GM18498 (cell line): ENCODE measurements around the gene VDAC1.
"Not testable (repeated sequence)": the region's sequence is repeated elsewhere in the genome, so short reads cannot be mapped to it uniquely, and the experiment has no call there.

Experiments
- ATAC-seq: cut with Tn5 transposase; IDR thresholded peaks from one replicate; pipeline ENCODE4 v1.9.1; 2021; ENCODE audit warnings: mild to moderate bottlenecking, moderate library complexity; ENCODE audit not compliant: unreplicated experiment

Gene VDAC1

DNA sequence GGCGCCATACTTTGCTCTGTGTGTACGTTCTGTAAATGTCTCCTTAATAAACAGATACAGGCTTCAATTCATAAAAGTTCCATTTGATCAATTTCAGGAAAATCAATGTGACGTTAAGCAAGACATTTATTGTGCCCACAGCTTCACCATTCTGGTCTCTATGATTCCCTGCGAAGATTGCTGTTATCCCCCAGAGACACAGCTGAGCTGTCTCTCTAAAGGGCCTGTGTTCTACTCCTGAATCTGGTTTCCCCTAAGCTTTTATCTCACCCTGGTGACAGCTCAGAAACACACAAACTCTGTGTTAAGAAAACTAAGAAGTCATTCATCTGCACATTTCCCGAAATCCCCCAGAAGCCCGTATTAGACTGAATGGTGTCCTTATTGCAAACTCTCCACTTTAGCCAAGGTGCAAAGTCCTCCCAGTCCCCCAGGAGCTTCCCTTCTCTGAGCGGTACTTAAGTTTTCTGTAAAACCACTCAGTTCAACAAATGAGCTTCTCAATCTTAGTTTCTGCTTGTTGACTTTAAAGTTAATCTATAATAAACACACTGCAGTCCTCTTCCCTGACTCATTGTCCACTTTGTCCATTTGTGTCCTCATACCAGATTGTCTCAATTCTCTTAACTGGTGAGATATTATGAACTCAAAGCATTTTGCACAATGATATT, 35.0 kb downstream of the VDAC1 start:
- ATAC-seq: no peak

DNA sequence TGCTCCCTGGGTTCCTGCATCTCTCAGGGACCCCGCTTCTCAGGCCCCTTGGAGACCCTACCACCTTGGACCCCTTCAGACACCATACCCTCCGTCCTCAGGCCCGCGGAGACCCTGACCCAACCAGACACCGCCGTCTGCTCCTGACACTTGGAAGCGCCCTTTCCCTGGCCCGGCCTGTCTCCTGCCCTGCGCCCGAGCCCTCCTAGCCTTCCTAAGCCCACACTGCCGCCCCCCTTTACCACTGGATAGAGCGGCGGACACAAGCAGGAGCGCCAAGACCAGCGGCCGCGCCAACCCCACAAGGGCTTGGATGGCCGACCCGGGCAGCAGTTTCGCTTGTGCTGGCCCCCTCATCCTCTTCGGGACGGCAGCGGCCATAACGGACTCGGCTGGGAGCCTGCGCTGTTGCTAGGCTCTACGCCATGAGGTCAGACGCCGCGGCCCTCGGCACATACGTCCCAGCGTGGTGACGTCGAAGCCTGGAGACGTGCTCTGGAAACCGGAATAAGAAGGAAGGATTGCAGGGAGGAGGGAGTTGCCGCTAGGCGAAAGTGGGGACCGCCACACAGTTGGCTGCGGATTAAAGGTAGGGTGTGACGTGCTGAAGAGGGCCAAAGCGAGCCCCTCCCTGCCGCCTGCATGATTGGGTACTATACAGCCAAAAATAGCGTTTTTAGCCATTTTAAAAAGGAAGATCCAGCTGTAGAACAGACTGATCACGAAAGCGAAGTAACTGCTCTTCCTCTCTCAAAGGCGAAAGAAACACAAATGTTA, 36.4 kb downstream of the VDAC1 start, which contains the start of gene C5orf15:
C5orf15 (minus strand) TSS at position 422 of the 777 bp plus-strand sequence; CDS start at position 381, 41 bp downstream.
- peak; percentile 97 for ATAC-seq

DNA sequence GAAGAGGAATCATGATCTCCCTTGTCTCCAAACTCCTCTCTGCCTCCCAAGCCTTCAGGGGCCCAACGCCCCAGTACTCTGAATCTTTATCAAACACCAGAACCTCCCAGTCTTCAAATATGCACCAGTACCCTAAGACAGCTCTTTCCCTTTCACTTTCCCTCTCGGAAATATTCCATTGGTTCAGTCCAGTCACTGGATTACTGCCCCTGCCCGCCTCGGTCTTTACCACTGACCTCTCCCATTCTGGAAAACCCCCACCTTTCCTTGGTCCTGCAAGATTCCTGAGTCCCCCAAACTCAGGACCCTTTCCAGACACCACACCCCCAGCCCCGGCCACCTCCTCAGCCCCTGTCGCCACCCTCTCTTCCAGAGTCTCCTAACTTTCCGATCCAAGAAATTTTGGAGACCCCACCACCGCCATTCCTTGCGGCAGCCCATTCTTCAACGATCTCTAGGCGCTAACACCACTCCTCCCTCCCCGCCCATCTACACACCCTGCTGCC, 37.0 kb downstream of the VDAC1 start:
- ATAC-seq: peak; percentile 10

DNA sequence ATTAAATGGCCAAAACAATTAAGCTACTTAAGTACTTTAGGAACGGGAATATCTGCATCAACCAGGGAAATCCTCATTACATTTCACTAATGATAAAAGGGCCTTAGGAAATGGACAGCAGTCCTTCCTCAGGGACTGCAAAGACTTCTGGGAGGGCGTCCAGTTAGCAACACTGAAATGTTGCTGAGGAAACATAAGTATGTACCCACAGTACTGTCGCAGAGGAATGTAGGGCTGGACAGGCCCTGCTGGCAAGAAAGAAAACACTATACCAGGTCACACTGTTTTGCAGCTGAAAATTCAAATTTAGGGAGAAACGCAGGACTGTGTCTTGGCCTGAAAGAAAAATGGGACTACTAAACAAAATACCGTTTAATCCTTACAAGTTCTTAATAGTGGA, 37.7 kb downstream of the VDAC1 start:
- ATAC-seq: no peak

DNA sequence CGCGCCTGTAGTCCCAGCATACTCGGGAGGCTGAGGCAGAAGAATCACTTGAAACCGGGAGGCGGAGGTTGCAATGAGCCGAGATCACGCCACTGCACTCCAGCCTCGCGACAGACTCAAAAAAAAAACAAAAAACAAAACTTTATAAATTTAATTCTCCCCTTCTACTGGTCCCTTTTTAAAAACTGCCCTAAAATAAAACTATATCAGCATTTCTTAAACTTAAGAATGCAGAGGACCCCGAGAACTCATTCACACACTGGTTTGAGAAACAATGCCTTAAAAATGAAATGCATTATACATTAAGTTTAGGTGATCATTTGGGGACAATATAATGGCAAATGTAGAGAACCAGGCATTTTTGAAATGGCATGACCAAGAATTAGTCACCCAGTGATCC, 38.7 kb downstream of the VDAC1 start:
- no peak for ATAC-seq

DNA sequence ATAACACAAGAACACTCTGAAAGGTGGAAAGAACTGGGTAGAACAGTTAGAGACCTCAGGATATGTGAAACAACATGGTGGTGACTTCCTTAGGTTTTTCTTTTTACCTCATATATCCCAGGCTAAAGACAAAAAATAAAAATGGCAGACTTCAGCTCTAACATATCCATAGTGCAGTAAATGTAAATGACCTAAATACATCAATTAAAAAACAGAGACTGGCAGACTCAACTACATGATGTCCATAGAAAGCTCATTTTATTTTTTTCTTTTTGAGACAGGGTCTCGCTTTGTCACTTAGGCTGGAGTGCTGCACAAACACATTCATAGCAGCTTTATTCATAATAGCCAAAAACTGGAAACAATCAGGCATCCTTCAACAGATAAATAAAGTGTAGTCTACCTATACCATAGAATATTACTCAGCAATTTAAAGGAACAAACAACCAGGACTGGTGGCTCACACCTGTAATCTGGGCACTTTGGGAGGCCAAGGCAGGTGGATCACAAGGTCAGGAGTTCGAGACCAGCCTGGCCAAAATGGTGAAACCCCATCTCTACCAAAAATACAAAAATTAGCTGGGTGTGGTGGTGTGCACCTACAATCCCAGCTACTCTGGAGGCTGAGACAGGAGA, 41.2 kb downstream of the VDAC1 start:
- no peak for ATAC-seq

DNA sequence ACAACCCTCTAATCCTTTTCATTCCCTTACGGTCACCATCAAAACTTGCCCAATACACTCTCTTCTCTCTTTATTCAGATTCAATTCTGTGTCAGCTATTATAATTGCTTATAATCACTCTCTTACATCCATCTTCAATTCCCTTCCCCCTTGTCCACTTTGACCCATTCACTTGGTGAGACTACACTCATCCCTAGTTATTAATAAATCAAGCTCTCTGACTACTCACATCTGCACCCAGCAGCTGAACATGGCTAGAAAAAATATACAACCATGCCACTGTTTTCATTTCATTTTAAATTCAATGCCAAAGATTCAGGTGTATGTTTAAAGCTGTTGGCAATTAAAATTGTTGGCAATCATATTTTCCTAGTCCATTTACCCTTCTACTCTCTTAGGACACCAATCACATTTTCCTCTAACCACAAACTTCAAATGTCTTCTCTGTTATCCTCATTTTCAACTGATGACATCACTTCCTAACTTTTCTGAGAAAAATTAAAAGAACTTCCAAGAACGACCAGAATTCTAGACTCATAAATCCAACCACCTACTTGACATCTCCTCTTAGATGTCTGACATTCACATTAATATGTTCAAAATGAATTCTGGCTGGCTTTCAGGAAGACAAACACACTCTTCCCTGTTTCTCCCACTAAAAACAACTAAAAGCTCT, 41.8 kb downstream of the VDAC1 start:
- ATAC-seq: no peak

DNA sequence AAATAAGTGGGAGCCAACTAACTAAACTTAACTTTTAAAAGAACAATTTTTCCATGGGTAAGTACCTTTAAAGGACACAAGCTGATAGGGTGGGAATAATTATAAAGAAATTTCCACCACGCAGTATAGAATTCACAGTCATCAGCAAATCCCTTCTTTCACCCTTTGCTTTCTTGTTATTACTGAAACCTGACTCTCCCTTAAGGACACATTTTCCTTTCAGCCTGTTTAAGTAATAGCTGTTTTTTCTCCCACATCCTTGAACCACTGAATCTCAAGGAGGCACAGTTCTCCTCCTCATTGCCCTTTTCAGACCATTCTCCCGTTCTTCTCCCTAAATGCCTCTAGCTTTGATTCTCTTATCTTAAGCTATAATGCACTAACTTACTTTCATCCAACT, 42.6 kb downstream of the VDAC1 start:
- ATAC-seq: no peak

DNA sequence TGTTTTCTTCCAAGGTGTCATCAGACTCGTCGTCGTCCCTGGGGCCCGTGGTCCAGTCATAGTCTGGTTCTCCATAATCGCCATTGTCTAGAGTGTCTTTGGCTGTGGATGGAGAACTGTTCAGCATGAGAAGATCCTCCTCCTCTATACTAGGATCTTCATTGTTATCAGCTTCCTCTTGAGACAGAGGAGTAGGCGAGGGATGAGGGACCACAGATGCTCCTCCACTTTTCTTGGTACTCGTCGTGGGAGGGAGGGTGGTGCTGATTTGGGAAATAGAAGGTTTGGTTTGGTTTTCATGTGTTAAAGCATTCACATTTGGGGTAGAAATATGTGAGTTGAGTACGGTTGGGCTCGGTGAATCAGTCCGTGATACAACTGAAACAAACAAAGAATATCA, 45.1 kb downstream of the VDAC1 start:
- no peak for ATAC-seq

DNA sequence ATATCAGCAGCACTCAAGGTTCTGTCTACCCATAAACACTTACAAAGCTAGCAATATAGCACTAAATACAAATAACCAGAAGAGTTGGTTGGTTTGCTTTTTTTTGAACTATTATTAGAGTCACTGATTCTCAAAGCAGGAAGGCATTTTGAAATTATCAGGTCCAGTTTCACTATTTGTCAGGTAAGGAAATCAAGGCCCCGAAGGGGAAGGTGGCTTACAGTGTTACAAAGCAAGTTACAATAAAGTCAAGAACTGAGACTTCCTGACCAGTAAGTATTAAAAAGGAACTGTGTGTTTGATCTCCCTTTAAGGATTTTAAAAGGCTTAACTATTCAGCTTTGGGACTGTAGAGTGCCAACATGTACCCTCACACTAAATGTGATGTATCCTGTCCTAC, 47.2 kb downstream of the VDAC1 start:
- peak; percentile 75 for ATAC-seq

DNA sequence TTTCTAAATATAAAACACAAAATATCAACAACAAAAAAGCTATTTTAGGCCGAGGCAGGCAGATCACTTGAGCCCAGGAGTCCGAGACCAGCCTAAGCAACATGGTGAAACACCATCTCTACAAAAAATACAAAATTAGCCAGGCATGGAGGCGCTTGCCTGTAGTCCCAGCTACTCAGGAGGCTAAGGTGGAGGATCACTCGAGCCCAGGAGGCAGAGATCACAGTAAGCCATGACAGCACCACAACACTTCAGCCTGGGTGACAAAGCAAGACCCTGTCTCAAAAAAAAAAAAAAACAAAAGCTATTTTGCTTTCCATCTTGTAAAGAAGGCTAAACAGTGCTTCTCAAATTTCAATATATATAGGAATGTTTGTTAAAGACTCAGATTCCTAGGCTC, 47.7 kb downstream of the VDAC1 start:
- peak; percentile 26 for ATAC-seq

DNA sequence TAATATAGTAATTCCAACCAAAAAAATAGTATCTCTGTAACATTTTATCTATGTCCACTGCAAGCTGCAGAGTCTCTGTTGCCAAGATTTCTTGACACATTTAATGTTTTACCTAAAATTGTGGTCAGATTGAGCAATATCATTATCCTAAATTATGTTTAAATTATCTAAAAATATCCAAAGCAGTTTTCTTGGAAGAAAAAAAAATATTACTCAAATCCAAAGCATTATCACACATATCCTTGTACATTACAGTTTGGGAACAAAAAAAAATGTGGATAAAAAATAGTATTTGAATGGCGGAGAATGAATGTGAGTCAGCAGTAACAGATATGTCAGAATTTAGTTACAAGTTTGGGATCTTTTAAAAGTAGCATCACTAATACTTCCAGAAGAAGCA, 48.6 kb downstream of the VDAC1 start:
- ATAC-seq: not testable (repeated sequence)

DNA sequence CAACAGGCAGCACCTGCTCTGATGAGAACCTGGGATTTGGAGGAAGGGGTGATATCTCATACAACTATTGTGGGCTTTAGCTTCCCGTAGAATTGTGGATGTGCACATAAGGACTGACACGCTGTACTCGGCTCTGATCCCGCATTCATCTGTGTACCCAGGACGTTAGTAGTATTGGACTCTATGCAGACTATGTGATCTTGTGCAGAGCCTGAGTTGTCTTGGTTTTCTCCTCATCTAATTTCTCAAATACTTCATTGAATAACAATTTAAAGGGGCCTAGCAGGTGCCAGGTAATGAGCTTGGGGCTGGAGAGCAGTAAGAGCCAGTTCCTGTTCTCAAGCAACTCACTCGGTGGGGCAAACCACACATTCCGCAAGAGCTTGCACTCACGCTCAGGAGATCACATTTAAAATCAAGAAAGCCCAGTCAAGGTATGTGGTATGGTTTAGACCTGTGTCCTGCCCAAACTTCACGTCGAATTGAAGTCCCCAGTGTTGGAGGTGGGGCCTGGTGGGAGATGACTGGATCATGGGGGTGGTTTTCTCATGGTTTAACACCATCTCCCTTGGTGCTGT, 51.1 kb downstream of the VDAC1 start:
- ATAC-seq: no peak

DNA sequence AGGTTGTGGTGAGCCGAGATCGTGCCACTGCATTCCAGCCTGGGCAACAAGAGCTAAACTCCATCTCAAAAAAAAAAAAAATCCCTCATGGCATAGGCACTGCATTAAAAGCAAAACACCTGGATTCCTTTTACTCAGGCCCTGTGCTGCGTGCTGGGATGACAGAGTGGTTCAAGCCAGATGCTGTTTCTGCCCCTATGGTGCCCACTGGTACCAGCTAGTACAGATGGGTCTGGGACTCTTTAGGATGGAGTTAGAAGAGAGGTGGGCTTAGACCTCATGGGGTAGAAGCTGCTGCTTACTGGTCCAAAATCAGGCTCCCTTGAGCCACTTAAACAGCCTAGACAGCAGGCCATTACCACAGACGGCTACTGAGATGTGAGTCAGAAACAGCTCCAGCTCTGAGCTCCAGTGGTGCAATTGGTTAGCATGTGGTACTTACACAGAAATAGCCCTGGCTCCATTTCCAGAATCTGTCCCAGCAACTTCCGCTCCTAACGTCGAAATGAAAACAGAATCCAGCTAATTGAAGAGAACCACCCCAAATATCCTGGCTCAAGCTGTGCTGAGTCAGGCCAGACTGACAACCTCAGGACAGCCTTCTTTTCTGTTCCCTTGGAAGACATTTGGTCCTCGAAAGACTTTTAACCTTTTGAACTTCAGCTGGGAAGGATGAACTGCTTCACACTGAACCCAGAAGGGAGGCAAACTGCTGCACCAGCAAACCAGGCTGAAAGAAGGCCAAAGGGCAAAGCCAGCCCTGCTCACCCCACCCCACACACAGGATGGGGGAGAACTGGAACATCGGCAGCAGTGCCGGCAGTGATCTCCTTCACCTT, 51.8 kb downstream of the VDAC1 start:
- no peak for ATAC-seq

DNA sequence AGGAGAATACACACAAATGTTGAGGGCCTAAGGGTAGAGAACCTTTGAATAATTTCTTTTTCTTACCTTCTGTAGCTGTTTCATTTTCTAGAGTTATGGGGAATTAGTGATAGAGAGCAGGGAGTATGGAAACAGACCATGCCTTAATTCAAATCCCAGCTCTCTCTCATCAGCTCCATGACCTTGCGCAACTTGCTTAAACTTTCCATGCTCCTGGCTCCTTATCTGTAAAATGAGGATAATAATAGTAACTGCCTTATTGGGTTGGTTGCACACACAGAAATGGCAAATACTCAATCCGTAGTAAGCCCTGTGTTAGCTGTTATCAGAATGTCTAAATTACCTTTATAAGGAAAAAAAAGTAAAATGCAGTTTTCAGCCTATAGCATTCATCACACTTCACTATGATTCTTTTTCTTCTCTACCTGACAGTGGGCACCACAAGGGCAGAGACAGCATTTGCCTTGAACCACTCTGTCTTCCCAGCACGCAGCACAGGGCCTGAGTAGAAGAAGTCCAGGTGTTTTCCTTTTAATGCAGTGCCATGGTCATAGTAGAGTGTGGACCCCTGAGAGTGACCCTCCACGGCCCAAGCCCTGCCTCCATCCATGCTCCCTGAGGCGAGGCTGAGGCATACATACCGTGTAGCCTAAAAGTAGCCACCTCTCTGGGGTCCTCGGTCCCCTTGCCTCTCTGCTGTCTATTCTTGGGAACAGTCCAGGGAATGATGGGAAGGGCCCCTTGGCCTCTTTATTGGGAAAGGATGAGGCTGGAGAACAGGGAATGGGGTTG, 53.8 kb downstream of the VDAC1 start:
- no peak for ATAC-seq

DNA sequence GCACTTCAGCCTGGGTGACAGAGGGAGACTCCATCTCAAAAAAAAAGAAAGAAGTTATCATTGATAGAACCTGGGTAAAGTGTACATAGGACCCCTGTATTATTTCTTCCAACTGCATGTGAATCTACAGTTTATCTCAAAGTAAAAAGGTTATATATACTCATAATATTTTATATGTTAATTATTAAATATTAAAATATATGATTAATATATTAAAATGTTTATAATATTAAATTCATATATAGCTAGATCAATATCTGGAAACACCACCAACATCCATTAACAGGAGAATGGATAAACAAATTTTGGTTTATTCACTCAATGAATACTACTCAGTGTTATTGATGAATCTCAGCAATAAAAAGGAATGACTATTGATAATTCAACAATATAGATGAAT, 56.1 kb downstream of the VDAC1 start:
- no peak for ATAC-seq

DNA sequence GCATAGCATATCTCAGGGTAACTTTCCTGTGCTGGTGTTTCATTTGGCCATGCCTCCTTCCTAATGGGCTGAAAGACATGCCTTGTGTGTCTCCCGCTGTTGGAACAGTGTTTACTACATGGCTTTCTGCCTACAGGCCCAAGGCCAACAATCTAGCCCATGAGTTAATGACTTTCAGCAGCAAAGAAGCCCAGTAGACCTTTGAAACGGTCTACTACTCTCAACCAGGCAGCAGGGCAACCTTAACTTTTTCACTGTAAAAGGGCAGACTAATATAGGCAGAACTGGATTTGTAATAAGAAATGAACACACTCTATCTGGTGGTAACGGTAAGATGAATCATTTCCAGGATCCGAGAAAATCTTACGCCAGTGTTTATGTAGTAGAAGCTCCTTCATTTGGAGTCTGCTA, 57.3 kb downstream of the VDAC1 start:
- no peak for ATAC-seq

DNA sequence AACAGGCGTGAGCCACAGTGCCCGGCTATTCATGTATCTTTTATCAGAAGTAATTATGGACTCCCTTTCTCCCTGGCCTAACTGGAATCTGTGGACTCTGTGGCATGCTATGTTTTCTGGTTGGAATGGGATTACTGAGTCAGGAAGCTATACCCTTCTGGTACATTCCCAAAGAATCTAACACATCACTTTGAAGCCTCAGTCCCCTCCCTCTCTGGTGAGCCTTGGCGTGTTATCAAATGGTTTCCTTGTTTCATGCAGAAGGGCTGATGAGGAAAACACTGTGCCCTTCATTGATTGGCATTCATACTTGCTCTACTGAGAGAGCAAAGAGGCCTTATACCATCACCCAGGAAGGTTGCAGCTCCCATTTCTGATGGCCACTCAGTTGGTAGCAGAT, 59.2 kb downstream of the VDAC1 start:
- ATAC-seq: no peak
